WERI-Rb-1 (cell line): ENCODE data around the gene P2RX5.

Experiments
- DNase-seq: peaks from one replicate; pipeline ENCODE4 v3.0.0-alpha.2; 2020
- H3K27ac ChIP-seq: fragments of 250-450 bp; sonication (Bioruptor Pico); 2 replicates; pipeline ENCODE4 v1.5.1; 2020; ENCODE audit warnings: mild to moderate bottlenecking, moderate library complexity
- H3K27me3 ChIP-seq: fragments of 250-450 bp; sonication (Bioruptor Pico); 2 replicates; pipeline ENCODE4 v1.5.1; 2021; ENCODE audit warnings: mild to moderate bottlenecking, low read depth, moderate library complexity; ENCODE audit not compliant: insufficient read depth, severe bottlenecking
- H3K36me3 ChIP-seq: fragments of 250-450 bp; sonication (Bioruptor Pico); 2 replicates; pipeline ENCODE4 v1.5.1; 2020; ENCODE audit warnings: mild to moderate bottlenecking, moderate library complexity
- H3K4me3 ChIP-seq: 2 replicates; pipeline ENCODE4 v1.5.1; 2011; ENCODE audit warnings: low read depth, mild to moderate bottlenecking, control low read depth, low read length
- H3K9me3 ChIP-seq: fragments of 250-450 bp; sonication (Bioruptor Pico); 2 replicates; pipeline ENCODE4 v1.5.1; 2021; ENCODE audit warnings: mild to moderate bottlenecking, moderate library complexity; ENCODE audit not compliant: severe bottlenecking
- CTCF ChIP-seq: IDR thresholded peaks from 2 replicates; pipeline ENCODE4 v1.5.1; 2011; ENCODE audit warnings: low read depth, mild to moderate bottlenecking, control low read depth, inconsistent platforms, low read length

The P2RX5 gene

DNA sequence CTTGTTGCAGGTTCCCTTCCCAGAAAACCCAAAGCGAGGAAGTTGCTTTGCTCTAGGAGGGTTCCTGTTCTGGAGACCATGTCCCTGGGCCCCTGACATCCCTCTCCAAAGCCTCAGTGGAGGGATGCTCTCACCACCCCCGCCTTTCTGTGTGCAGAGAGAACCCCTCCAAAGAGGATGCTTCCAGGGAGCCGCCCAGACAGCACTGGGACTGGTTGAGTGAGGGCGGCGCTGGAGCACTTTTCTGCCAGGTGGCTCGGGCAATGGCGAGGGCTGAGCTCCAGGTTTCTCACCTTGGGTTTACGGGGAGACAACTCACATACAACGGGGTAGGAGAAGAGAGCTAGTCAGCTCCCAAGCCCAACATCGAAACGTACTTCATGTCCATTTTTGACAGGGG lies 20.1 kb downstream of the P2RX5 start:
- DNase-seq: no peak
- H3K36me3 ChIP-seq: no peaks in the 10 kb centered on the region
- no peak overlapping the region for H3K4me3 ChIP-seq
- H3K9me3 ChIP-seq: no peaks in the 10 kb centered on the region
- no peak overlapping the region for H3K27ac ChIP-seq
- no peak for TF ChIP-seq CTCF
- no peaks in the 10 kb centered on the region for H3K27me3 ChIP-seq

GRCh38 chr17:3672571-3672970 lies 23.4 kb downstream of the P2RX5 start:
- H3K9me3 ChIP-seq: no peaks in the 10 kb centered on the region
- DNase-seq: no peak
- H3K36me3 ChIP-seq: peaks cover 19% of the 10 kb centered on the region
- no peak overlapping the region for H3K27ac ChIP-seq
- TF ChIP-seq CTCF: no peak
- no peak overlapping the region for H3K4me3 ChIP-seq
- no peaks in the 10 kb centered on the region for H3K27me3 ChIP-seq

- Histone ChIP-seq H3K4me3 (peak overlapping the region; percentile 80), H3K27ac (peak overlapping the region; percentile 91), H3K9me3 (no peaks in the 10 kb centered on the region), H3K27me3 (no peaks in the 10 kb centered on the region), H3K36me3 (peaks cover 28% of the 10 kb centered on the region)
- no peak for TF ChIP-seq CTCF
- DNase-seq: no peak
These were observed 26.4 kb downstream of the P2RX5 start for GRCh38 chr17:3669548-3669947.

- peak overlapping the region; percentile 91 for H3K27ac ChIP-seq
- H3K36me3 ChIP-seq: peaks cover 33% of the 10 kb centered on the region
- DNase-seq: no peak
- no peaks in the 10 kb centered on the region for H3K27me3 ChIP-seq
- H3K4me3 ChIP-seq: peak overlapping the region; percentile 80
- TF ChIP-seq CTCF: no peak
- no peaks in the 10 kb centered on the region for H3K9me3 ChIP-seq
These were observed 26.9 kb downstream of the P2RX5 start for GRCh38 chr17:3669085-3669347.

- TF ChIP-seq CTCF: no peak
- Histone ChIP-seq H3K4me3 (peak within 1 kb of the TSS; percentile 80), H3K27ac (peak within 1 kb of the TSS; percentile 96), H3K9me3 (no peaks in the 10 kb centered on the region), H3K27me3 (no peaks in the 10 kb centered on the region), H3K36me3 (peaks cover 33% of the 10 kb centered on the region)
- peak; percentile 98 for DNase-seq
These were observed 27.5 kb downstream of the P2RX5 start, which contains the start of the genes EMC6 and TAX1BP3 for GRCh38 chr17:3668279-3669084. TSS of gene EMC6 (plus strand) at chr17:3668812. CDS start at chr17:3669147, 335 bp downstream. TSS of gene TAX1BP3 (minus strand) at chr17:3668578. CDS start at chr17:3668526, 52 bp downstream.
